Activated naive CD4-positive, alpha-beta T cell treated with anti-CD3 and anti-CD28 coated beads, Interleukin-2, amount 50 U/mL, for 24 hours (primary cell): ENCODE data around the gene USH1C.

Experiments
- H3K27ac Mint-ChIP-seq: one replicate; pipeline ENCODE4 v1.8.0; 2021; ENCODE audit warnings: mild to moderate bottlenecking, mixed read lengths
- H3K27me3 Mint-ChIP-seq: one replicate; pipeline ENCODE4 v1.8.0; 2021; ENCODE audit warnings: mixed read lengths
- H3K36me3 Mint-ChIP-seq: one replicate; pipeline ENCODE4 v1.8.0; 2021; ENCODE audit warnings: mixed read lengths
- H3K4me1 Mint-ChIP-seq: one replicate; pipeline ENCODE4 v1.8.0; 2021; ENCODE audit warnings: mixed read lengths
- H3K4me3 Mint-ChIP-seq: one replicate; pipeline ENCODE4 v1.8.0; 2021; ENCODE audit warnings: mild to moderate bottlenecking, mixed read lengths
- H3K9me3 Mint-ChIP-seq: one replicate; pipeline ENCODE4 v1.8.0; 2021; ENCODE audit warnings: mixed read lengths

USH1C gene

GRCh38 chr11:17510507-17511206 is 33.6 kb downstream of the USH1C start:
- H3K36me3 Mint-ChIP-seq, result no peaks in the 10 kb centered on the region
- no peak overlapping the region for H3K27ac Mint-ChIP-seq
- no peak overlapping the region for H3K4me3 Mint-ChIP-seq
- no peaks in the 10 kb centered on the region for H3K27me3 Mint-ChIP-seq
- H3K9me3 Mint-ChIP-seq, result no peaks in the 10 kb centered on the region
- no peaks in the 10 kb centered on the region for H3K4me1 Mint-ChIP-seq

GRCh38 chr11:17508791-17509190 is 35.4 kb downstream of the USH1C start:
- Mint-ChIP-seq H3K36me3 (no peaks in the 10 kb centered on the region), H3K27ac (no peak overlapping the region), H3K4me3 (no peak overlapping the region), H3K9me3 (no peaks in the 10 kb centered on the region), H3K4me1 (no peaks in the 10 kb centered on the region), H3K27me3 (no peaks in the 10 kb centered on the region)

- H3K36me3 Mint-ChIP-seq, result no peaks in the 10 kb centered on the region
- no peaks in the 10 kb centered on the region for H3K4me1 Mint-ChIP-seq
- no peak overlapping the region for H3K27ac Mint-ChIP-seq
- no peaks in the 10 kb centered on the region for H3K27me3 Mint-ChIP-seq
- H3K9me3 Mint-ChIP-seq, result no peaks in the 10 kb centered on the region
- no peak overlapping the region for H3K4me3 Mint-ChIP-seq
Measured at GRCh38 chr11:17508306-17508705, 35.9 kb downstream of the USH1C start.

- no peaks in the 10 kb centered on the region for H3K4me1 Mint-ChIP-seq
- H3K27me3 Mint-ChIP-seq, result no peaks in the 10 kb centered on the region
- no peak overlapping the region for H3K4me3 Mint-ChIP-seq
- H3K36me3 Mint-ChIP-seq, result no peaks in the 10 kb centered on the region
- H3K27ac Mint-ChIP-seq, result no peak overlapping the region
- no peaks in the 10 kb centered on the region for H3K9me3 Mint-ChIP-seq
Measured at GRCh38 chr11:17507773-17508172, 36.4 kb downstream of the USH1C start.

- Mint-ChIP-seq H3K4me1 (no peaks in the 10 kb centered on the region), H3K27me3 (no peaks in the 10 kb centered on the region), H3K27ac (no peak overlapping the region), H3K9me3 (no peaks in the 10 kb centered on the region), H3K4me3 (no peak overlapping the region), H3K36me3 (no peaks in the 10 kb centered on the region)
Measured at GRCh38 chr11:17506942-17507341, 37.3 kb downstream of the USH1C start.

- no peaks in the 10 kb centered on the region for H3K27me3 Mint-ChIP-seq
- H3K9me3 Mint-ChIP-seq, result no peaks in the 10 kb centered on the region
- no peaks in the 10 kb centered on the region for H3K36me3 Mint-ChIP-seq
- H3K27ac Mint-ChIP-seq, result no peak overlapping the region
- H3K4me3 Mint-ChIP-seq, result no peak overlapping the region
- H3K4me1 Mint-ChIP-seq, result no peaks in the 10 kb centered on the region
Measured at GRCh38 chr11:17506314-17506713, 37.9 kb downstream of the USH1C start.

GRCh38 chr11:17505146-17505545 is 39.1 kb downstream of the USH1C start:
- no peaks in the 10 kb centered on the region for H3K9me3 Mint-ChIP-seq
- H3K27ac Mint-ChIP-seq, result no peak overlapping the region
- H3K27me3 Mint-ChIP-seq, result no peaks in the 10 kb centered on the region
- H3K4me1 Mint-ChIP-seq, result no peaks in the 10 kb centered on the region
- no peak overlapping the region for H3K4me3 Mint-ChIP-seq
- H3K36me3 Mint-ChIP-seq, result no peaks in the 10 kb centered on the region

GRCh38 chr11:17504330-17505107 is 39.7 kb downstream of the USH1C start:
- no peaks in the 10 kb centered on the region for H3K36me3 Mint-ChIP-seq
- H3K4me1 Mint-ChIP-seq, result no peaks in the 10 kb centered on the region
- H3K27me3 Mint-ChIP-seq, result no peaks in the 10 kb centered on the region
- H3K27ac Mint-ChIP-seq, result no peak overlapping the region
- no peaks in the 10 kb centered on the region for H3K9me3 Mint-ChIP-seq
- no peak overlapping the region for H3K4me3 Mint-ChIP-seq

- no peak overlapping the region for H3K27ac Mint-ChIP-seq
- H3K36me3 Mint-ChIP-seq, result no peaks in the 10 kb centered on the region
- no peaks in the 10 kb centered on the region for H3K9me3 Mint-ChIP-seq
- H3K4me3 Mint-ChIP-seq, result no peak overlapping the region
- no peaks in the 10 kb centered on the region for H3K4me1 Mint-ChIP-seq
- no peaks in the 10 kb centered on the region for H3K27me3 Mint-ChIP-seq
Measured at GRCh38 chr11:17502630-17503029, 41.6 kb downstream of the USH1C start.

- Mint-ChIP-seq H3K4me3 (no peak overlapping the region), H3K9me3 (no peaks in the 10 kb centered on the region), H3K36me3 (no peaks in the 10 kb centered on the region), H3K27ac (no peak overlapping the region), H3K27me3 (no peaks in the 10 kb centered on the region), H3K4me1 (no peaks in the 10 kb centered on the region)
Measured at GRCh38 chr11:17500673-17501072, 43.5 kb downstream of the USH1C start.

- Mint-ChIP-seq H3K9me3 (no peaks in the 10 kb centered on the region), H3K4me1 (no peaks in the 10 kb centered on the region), H3K4me3 (no peak overlapping the region), H3K36me3 (no peaks in the 10 kb centered on the region), H3K27ac (no peak overlapping the region), H3K27me3 (no peaks in the 10 kb centered on the region)
Measured at GRCh38 chr11:17498475-17498874, 45.7 kb downstream of the USH1C start.

GRCh38 chr11:17498058-17498457 is 46.2 kb downstream of the USH1C start:
- Mint-ChIP-seq H3K27ac (no peak overlapping the region), H3K27me3 (no peaks in the 10 kb centered on the region), H3K36me3 (no peaks in the 10 kb centered on the region), H3K4me1 (no peaks in the 10 kb centered on the region), H3K4me3 (no peak overlapping the region), H3K9me3 (no peaks in the 10 kb centered on the region)

GRCh38 chr11:17496406-17496805 is 47.8 kb downstream of the USH1C start:
- Mint-ChIP-seq H3K4me3 (no peak overlapping the region), H3K27ac (no peak overlapping the region), H3K27me3 (peaks cover 2% of the 10 kb centered on the region), H3K9me3 (no peaks in the 10 kb centered on the region), H3K36me3 (no peaks in the 10 kb centered on the region), H3K4me1 (no peaks in the 10 kb centered on the region)

GRCh38 chr11:17494019-17494418 is 50.2 kb downstream of the USH1C start:
- no peak overlapping the region for H3K4me3 Mint-ChIP-seq
- H3K27ac Mint-ChIP-seq, result no peak overlapping the region
- no peaks in the 10 kb centered on the region for H3K36me3 Mint-ChIP-seq

GRCh38 chr11:17490938-17491337 is 53.3 kb downstream of the USH1C start:
- no peak overlapping the region for H3K27ac Mint-ChIP-seq
- H3K4me1 Mint-ChIP-seq, result no peaks in the 10 kb centered on the region
- no peaks in the 10 kb centered on the region for H3K9me3 Mint-ChIP-seq
- H3K27me3 Mint-ChIP-seq, result peaks cover 7% of the 10 kb centered on the region
- no peaks in the 10 kb centered on the region for H3K36me3 Mint-ChIP-seq
- no peak overlapping the region for H3K4me3 Mint-ChIP-seq

More at GRCh38 chr11:17494019-17494418, 50.2 kb downstream of the USH1C start:
- no peaks in the 10 kb centered on the region for H3K4me1 Mint-ChIP-seq
- H3K9me3 Mint-ChIP-seq, result no peaks in the 10 kb centered on the region
- H3K27me3 Mint-ChIP-seq, result peaks cover 2% of the 10 kb centered on the region

GRCh38 chr11:17490232-17490631 is 54.0 kb downstream of the USH1C start:
- Mint-ChIP-seq H3K9me3 (no peaks in the 10 kb centered on the region), H3K27ac (no peak overlapping the region), H3K4me3 (no peak overlapping the region), H3K36me3 (no peaks in the 10 kb centered on the region), H3K27me3 (peaks cover 7% of the 10 kb centered on the region), H3K4me1 (no peaks in the 10 kb centered on the region)
